SK-N-SH treated with all-trans-retinoic acid at 6 μM for 48 hours (cell line): ENCODE results near the gene PLXNC1.

Experiments used
- ATAC-seq: fragments of 200-7000 bp; cut with Tn5 transposase; 3 replicates; pipeline ENCODE4 v1.9.1; 2020; ENCODE audit warnings: mild to moderate bottlenecking, moderate library complexity
- ARNTL ChIP-seq: fragments of 450-650 bp; formaldehyde crosslinking; IDR thresholded peaks from 2 replicates; pipeline ENCODE4 v1.5.0; 2020; ENCODE audit warnings: low read depth, mild to moderate bottlenecking, moderate library complexity, borderline replicate concordance
- BACH2 ChIP-seq: fragments of 250-450 bp; sonication (Bioruptor Pico); IDR thresholded peaks from 2 replicates; pipeline ENCODE4 v1.9.0; 2021; ENCODE audit warnings: mild to moderate bottlenecking, borderline replicate concordance
- CREB5 ChIP-seq: fragments of 250-450 bp; sonication (Bioruptor Pico); IDR thresholded peaks from 2 replicates; pipeline ENCODE4 v1.5.1; 2020; ENCODE audit warnings: low read depth, mild to moderate bottlenecking, moderate library complexity
- CSDC2 ChIP-seq: fragments of 250-450 bp; sonication (Bioruptor Pico); IDR thresholded peaks from 2 replicates; pipeline ENCODE4 v1.5.0; 2020; ENCODE audit warnings: mild to moderate bottlenecking, moderate library complexity
- ESRRG ChIP-seq: fragments of 250-450 bp; sonication (Bioruptor Pico); IDR thresholded peaks from 2 replicates; pipeline ENCODE4 v1.6.1; 2021; ENCODE audit warnings: mild to moderate bottlenecking
- ISL1 ChIP-seq: fragments of 250-450 bp; sonication (Bioruptor Pico); IDR thresholded peaks from 2 replicates; pipeline ENCODE4 v2.1.2; 2022; ENCODE audit warnings: mild to moderate bottlenecking, moderate library complexity
- OSR1 ChIP-seq: fragments of 250-450 bp; sonication (Bioruptor Pico); IDR thresholded peaks from 2 replicates; pipeline ENCODE4 v1.8.0; 2022; ENCODE audit warnings: moderate library complexity, mild to moderate bottlenecking, inconsistent platforms
- PATZ1 ChIP-seq: fragments of 250-450 bp; sonication (Bioruptor Pico); IDR thresholded peaks from 2 replicates; pipeline ENCODE4 v1.8.0; 2020; ENCODE audit warnings: mild to moderate bottlenecking, moderate library complexity, borderline replicate concordance
- PPARA ChIP-seq: fragments of 250-450 bp; sonication (Bioruptor Pico); IDR thresholded peaks from 2 replicates; pipeline ENCODE4 v1.5.0; 2020; ENCODE audit warnings: mild to moderate bottlenecking, borderline replicate concordance
- RARB ChIP-seq: fragments of 250-450 bp; sonication (Bioruptor Pico); IDR thresholded peaks from 2 replicates; pipeline ENCODE4 v1.8.0; 2021; ENCODE audit warnings: mild to moderate bottlenecking, moderate library complexity
- SNAI2 ChIP-seq: fragments of 250-450 bp; sonication (Bioruptor Pico); IDR thresholded peaks from 2 replicates; pipeline ENCODE4 v1.5.0; 2020; ENCODE audit warnings: mild to moderate bottlenecking, moderate library complexity
- TCF4 ChIP-seq: fragments of 250-450 bp; sonication (Bioruptor Pico); IDR thresholded peaks from 2 replicates; pipeline ENCODE4 v1.8.0; 2021; ENCODE audit warnings: mild to moderate bottlenecking, moderate library complexity, borderline replicate concordance
- TOX ChIP-seq: fragments of 250-450 bp; sonication (Bioruptor Pico); IDR thresholded peaks from 2 replicates; pipeline ENCODE4 v1.8.0; 2021; ENCODE audit warnings: mild to moderate bottlenecking, moderate library complexity, borderline replicate concordance
- TSHZ2 ChIP-seq: fragments of 250-450 bp; sonication (Bioruptor Pico); IDR thresholded peaks from 2 replicates; pipeline ENCODE4 v1.5.0; 2020; ENCODE audit warnings: mild to moderate bottlenecking, moderate library complexity
- ZC3H10 ChIP-seq: fragments of 250-450 bp; sonication (Bioruptor Pico); IDR thresholded peaks from 2 replicates; pipeline ENCODE4 v1.5.1; 2021; ENCODE audit warnings: mild to moderate bottlenecking, moderate library complexity
- ZFP3 ChIP-seq: fragments of 250-450 bp; sonication (Bioruptor Pico); IDR thresholded peaks from 2 replicates; pipeline ENCODE4 v1.5.0; 2020; ENCODE audit warnings: mild to moderate bottlenecking, moderate library complexity
- ZFP30 ChIP-seq: fragments of 450-650 bp; formaldehyde crosslinking; IDR thresholded peaks from 2 replicates; pipeline ENCODE4 v1.5.0; 2022; ENCODE audit warnings: mild to moderate bottlenecking, moderate library complexity
- ZNF565 ChIP-seq: fragments of 450-650 bp; formaldehyde crosslinking; conservative IDR thresholded peaks from 2 replicates; pipeline ENCODE4 v1.5.0; 2020; ENCODE audit warnings: low read depth, mild to moderate bottlenecking, moderate library complexity
- ZNF70 ChIP-seq: fragments of 450-650 bp; formaldehyde crosslinking; IDR thresholded peaks from 2 replicates; pipeline ENCODE4 v1.5.0; 2020; ENCODE audit warnings: mild to moderate bottlenecking, moderate library complexity
- ZNF8 ChIP-seq: fragments of 450-650 bp; formaldehyde crosslinking; IDR thresholded peaks from 2 replicates; pipeline ENCODE4 v1.5.0; 2020; ENCODE audit warnings: mild to moderate bottlenecking, moderate library complexity
- TF ChIP-seq, protein P1 (sequence below): fragments of 250-450 bp; sonication (Bioruptor Pico); IDR thresholded peaks from 2 replicates; pipeline ENCODE4 v1.8.0; 2021; ENCODE audit warnings: low read depth, mild to moderate bottlenecking, moderate library complexity, borderline replicate concordance

Gene PLXNC1

GRCh38 chr12:94182986-94183707, 34.8 kb downstream of the PLXNC1 start (continued):
- TF ChIP-seq ZNF70 (no peak), ARNTL (CRISPR knock-in tag) (no peak), ZC3H10 (CRISPR knock-in tag) (no peak), ISL1 (no peak)

DNA sequence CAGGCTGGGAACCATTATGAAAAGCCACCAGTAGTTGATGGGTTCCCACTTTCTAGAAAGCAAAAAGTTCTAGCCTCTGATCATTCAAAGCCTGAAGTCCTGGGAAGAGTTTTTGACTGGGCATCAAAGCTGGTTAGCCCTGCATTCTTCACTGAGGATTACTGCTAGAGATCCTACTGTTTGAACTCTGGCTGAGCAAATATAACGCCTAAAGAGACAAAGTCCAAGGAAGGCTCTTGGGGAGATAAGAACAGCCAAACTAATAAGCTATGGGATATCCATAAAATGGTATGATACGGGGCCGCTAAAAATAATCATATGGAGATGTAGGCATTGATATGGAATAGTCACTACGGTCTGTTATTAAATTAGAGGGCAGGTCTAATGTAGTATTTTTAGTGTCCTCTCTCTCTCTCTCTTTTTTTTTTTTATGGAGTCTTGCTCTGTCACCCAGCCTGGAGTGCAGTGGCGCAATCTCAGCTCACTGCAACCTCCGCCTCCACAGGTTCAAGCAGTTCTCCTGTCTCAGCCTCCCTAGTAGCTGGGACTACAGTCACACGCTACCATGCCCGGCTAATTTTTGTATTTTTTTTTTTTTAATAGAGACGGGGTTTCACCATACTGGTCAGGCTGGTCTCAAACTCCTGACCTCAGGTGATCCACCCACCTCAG, 35.5 kb downstream of the PLXNC1 start:
- TF ChIP-seq SNAI2 (no peak), RARB (CRISPR knock-in tag) (no peak), ZNF70 (no peak), TOX (CRISPR knock-in tag) (no peak), ZNF565 (no peak), BACH2 (CRISPR knock-in tag) (no peak), ZFP30 (CRISPR knock-in tag) (no peak), ISL1 (no peak), CSDC2 (no peak), ZFP3 (CRISPR knock-in tag) (no peak), ZNF8 (CRISPR knock-in tag) (no peak), TCF4 (CRISPR knock-in tag) (no peak), PATZ1 (CRISPR knock-in tag) (no peak), ESRRG (CRISPR knock-in tag) (no peak), CREB5 (CRISPR knock-in tag) (no peak), PPARA (no peak), TSHZ2 (CRISPR knock-in tag) (no peak), OSR1 (CRISPR knock-in tag) (no peak)
- TF ChIP-seq, protein P1, sequence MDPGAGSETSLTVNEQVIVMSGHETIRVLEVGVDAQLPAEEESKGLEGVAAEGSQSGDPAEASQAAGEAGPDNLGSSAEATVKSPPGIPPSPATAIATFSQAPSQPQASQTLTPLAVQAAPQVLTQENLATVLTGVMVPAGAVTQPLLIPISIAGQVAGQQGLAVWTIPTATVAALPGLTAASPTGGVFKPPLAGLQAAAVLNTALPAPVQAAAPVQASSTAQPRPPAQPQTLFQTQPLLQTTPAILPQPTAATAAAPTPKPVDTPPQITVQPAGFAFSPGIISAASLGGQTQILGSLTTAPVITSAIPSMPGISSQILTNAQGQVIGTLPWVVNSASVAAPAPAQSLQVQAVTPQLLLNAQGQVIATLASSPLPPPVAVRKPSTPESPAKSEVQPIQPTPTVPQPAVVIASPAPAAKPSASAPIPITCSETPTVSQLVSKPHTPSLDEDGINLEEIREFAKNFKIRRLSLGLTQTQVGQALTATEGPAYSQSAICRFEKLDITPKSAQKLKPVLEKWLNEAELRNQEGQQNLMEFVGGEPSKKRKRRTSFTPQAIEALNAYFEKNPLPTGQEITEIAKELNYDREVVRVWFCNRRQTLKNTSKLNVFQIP = no peak

DNA sequence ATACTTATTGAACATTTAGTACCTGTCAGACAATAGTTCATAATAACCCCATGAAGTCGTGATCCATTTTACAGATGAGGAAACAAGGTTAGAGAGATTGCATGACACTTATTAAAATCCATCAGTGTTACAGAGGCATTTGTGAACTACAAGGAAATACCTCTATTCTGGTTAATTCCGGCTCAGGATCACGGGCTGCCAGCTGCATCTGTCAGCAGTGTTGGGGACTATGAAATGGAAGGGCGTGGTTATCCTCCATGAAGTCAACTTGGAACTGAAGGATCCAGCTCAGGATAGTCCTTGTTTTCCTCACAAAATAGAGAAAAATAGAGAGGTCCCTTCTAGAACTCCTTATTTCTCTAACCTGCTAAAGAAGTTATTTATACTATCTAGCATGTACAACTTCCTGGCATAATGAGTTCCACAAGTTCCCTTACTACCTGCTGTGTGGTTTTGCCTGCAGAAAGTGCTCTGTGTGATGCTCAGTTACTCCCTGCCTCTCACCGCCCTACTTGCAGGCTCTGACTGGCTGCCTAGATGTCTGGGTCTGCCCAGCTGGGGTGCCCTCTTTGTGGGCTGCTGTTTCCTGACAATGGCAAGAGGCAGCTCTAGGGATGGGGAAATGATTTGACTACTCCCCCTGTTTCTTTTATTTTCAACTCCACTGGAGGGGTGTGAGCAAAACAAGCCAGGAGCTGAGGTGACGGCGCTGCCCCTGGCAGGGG, 36.8 kb downstream of the PLXNC1 start:
- TF ChIP-seq SNAI2 (no peak), ZNF565 (no peak), BACH2 (CRISPR knock-in tag) (no peak)
- ATAC-seq = no peak

More for the DNA sequence above, 35.5 kb downstream of the PLXNC1 start:
- no peak for ATAC-seq

DNA sequence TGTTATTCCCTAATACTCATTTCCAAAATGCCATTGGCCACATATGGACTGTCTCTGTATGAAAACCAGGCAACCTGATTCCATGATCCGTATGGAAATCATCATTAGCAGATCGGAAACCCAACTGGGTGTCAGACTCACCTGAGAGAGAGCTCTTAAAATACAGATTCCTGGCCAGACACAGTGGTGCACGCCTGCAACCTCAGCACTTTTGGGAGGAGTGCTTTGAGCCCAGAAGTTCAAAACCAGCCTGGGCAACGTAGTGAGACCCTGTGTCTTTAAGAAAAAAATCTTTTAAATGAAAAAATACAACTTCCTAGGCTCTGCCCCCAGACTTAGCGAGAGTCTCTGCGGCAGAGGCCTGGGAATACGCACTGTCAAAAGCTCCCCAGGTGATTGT, 37.4 kb downstream of the PLXNC1 start:
- no peak for TF ChIP-seq TOX (CRISPR knock-in tag)
- TF ChIP-seq, protein P1 = no peak
- TF ChIP-seq, all 23 proteins: peak for 0
- ATAC-seq = no peak
